Activated CD4-positive, alpha-beta T cell treated with anti-CD3 and anti-CD28 coated beads, Interleukin-2, Interleukin-4, amounts not matched to agents 100 ng/mL and 50 ng/mL, durations not matched to agents 16 hours and 8 hours (primary cell): ENCODE results near the gene EXT2.

Experiments used
- DNase-seq: peaks from one replicate; pipeline ENCODE4 v3.0.0-alpha.2; 2020; ENCODE audit warnings: low spot score

Gene EXT2

GRCh38 chr11:44165432-44165831 is 70.0 kb downstream of the EXT2 start:
- DNase-seq = no peak

- DNase-seq = no peak
These were observed 71.6 kb downstream of the EXT2 start for GRCh38 chr11:44167046-44167445.

GRCh38 chr11:44171518-44171917 is 76.0 kb downstream of the EXT2 start:
- no peak for DNase-seq

- no peak for DNase-seq
These were observed 77.5 kb downstream of the EXT2 start for GRCh38 chr11:44172966-44173365.

- no peak for DNase-seq
These were observed 79.4 kb downstream of the EXT2 start for GRCh38 chr11:44174842-44175241.

GRCh38 chr11:44176546-44177213 is 81.2 kb downstream of the EXT2 start:
- DNase-seq = no peak

GRCh38 chr11:44177905-44178304 is 82.4 kb downstream of the EXT2 start:
- no peak for DNase-seq

- no peak for DNase-seq
These were observed 82.9 kb downstream of the EXT2 start for GRCh38 chr11:44178381-44178780.

GRCh38 chr11:44179173-44179572 is 83.7 kb downstream of the EXT2 start:
- no peak for DNase-seq

GRCh38 chr11:44180107-44180506 is 84.6 kb downstream of the EXT2 start:
- DNase-seq = no peak

- DNase-seq = no peak
These were observed 90.0 kb downstream of the EXT2 start for GRCh38 chr11:44185522-44185921.

- DNase-seq = no peak
These were observed 90.9 kb downstream of the EXT2 start for GRCh38 chr11:44186321-44186930.

- no peak for DNase-seq
These were observed 93.2 kb downstream of the EXT2 start for GRCh38 chr11:44188643-44189042.

GRCh38 chr11:44189986-44190882 is 94.8 kb downstream of the EXT2 start:
- no peak for DNase-seq

- no peak for DNase-seq
These were observed 95.4 kb downstream of the EXT2 start for GRCh38 chr11:44190883-44191230.

GRCh38 chr11:44191322-44192016 is 96.0 kb downstream of the EXT2 start:
- DNase-seq = no peak

- no peak for DNase-seq
These were observed 96.5 kb downstream of the EXT2 start for GRCh38 chr11:44192017-44192385.

GRCh38 chr11:44192462-44193100 is 97.1 kb downstream of the EXT2 start:
- peak; percentile 73 for DNase-seq

- no peak for DNase-seq
These were observed 98.4 kb downstream of the EXT2 start for GRCh38 chr11:44193856-44194255.

- DNase-seq = no peak
These were observed 102.8 kb downstream of the EXT2 start for GRCh38 chr11:44198146-44198724.

- DNase-seq = no peak
These were observed 103.8 kb downstream of the EXT2 start for GRCh38 chr11:44199298-44199697.

GRCh38 chr11:44199816-44200215 is 104.3 kb downstream of the EXT2 start:
- no peak for DNase-seq
